Stimulated activated CD8-positive, alpha-beta memory T cell treated with anti-CD3 and anti-CD28 coated beads, Interleukin-12 subunit alpha, Interleukin-12 subunit beta, amount 100 ng/mL, for 4 hours (primary cell): ENCODE data around the gene DCAF8L1.
"Not testable (repeated sequence)": the region's sequence is repeated elsewhere in the genome, so short reads cannot be mapped to it uniquely, and the experiment has no call there.

Experiments used
- DNase-seq: peaks from one replicate; pipeline ENCODE4 v3.0.0-alpha.2; 2020; ENCODE audit warnings: low read depth

The DCAF8L1 gene

DNA sequence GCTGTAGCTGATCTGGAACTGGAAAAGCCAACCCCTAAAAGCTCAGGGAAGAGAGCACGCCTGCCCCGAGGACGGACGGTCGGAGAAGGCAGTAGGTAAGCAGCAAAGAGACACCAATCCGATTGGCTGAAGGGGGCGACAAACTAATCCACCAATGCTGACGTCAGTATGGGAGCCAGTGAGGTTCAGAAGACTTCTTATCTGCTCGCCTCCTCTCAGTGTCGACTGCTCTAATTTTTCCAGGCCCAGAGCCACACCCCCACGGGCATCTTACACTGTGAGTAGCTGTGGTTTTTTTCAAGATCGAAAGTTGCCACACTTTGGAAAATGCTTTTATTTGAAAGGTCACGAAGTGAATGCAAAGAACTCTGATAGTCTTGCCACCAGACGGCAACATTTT lies at the start of gene DCAF8L1:
Gene DCAF8L1 (minus strand): TSS at position 101 of the 400 bp plus-strand sequence. CDS start 115 bp downstream, outside the sequence.
- no peak for DNase-seq

DNA sequence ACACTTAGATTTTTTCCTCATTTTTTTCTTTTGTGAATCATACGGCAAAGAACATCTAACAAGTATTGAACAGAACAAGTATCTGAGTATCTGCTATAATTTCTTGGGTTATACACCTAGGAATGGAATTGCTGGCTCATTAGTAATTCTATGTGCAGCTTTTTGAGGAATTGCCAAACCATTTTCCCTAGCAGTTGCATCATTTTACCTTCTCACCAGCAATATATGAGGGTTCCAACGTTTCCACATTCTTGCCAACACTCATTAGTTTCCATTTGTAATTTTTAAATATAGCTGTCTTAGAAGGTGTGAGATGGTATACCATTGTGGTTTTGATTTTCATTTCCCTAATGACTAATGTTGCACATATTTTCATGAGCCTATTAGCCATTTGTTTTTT lies 41.1 kb upstream of the DCAF8L1 start:
- no peak for DNase-seq

DNA sequence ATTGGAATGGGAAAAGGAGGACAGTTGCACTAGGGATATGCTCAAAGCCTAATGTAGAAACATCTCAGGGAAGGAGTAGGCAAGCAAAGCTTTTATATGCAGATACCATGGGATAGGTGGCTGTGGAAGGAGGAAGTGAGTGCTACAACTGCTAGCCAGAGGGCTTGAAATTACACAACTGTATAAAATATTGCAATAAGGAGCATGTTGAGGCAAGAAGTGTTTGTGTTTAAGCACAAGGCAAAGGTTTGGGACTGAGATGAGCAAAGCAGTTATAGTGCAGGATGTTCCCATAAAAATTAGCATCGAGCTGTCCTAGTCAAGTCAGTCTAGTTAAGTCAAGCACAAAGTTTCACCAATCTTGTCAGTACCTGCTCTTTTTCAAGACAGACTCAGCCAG lies 35.6 kb upstream of the DCAF8L1 start:
- DNase-seq = no peak

DNA sequence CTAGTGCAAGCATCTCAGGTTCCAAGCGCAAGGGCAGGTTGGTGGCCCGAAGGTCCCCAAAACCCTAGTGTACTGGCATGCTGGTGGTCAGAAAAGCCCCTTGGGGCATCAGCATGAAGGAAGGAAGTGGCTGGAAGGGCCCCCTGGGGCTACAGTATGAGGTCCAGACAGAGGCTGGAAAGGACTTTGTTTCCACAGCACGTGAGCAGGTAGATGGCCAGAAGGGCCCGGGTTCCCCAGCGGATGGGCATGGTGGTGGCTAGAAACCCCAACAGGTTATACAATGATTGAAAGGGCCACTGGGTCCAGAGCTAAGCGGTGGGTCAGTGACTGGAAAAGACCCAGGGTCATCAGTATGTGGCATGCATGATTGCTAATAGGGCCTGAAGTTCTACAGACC lies 34.7 kb upstream of the DCAF8L1 start:
- DNase-seq = no peak

DNA sequence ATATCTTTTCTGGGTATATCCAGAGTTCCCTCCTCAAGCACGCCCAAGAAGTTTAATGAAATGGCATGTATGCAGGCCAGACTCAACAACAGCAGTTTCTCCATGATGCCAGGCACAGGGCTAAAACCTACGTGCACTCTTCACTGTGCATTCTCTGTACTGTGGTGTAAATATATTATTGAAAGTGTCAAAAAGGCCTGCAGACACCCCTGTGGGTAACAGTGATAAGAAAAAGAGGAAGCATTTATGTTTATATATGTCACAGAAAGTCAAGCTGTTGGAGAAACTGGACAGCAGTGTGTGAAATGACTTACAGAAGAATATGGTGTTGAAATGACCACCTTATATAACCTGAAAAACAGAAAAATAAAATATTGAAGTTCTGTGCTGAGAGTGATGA lies 29.6 kb upstream of the DCAF8L1 start:
- no peak for DNase-seq

DNA sequence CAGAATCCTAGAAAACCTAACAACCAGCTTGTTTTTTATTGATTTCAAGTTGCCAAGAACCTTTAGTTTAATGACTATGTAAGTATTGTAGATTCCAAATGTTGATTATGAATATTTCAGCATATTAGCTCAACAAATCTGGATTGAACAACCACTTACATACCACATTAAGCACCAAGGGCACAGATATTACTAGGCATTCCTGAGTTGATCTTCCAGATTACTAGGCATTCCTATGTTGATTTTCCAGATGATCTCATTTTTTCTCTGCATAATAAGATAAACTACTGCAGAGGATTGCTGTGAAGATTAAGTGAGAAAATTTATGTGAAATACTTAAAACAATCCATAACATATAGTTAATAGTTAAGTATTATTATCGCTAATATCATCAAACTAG lies 17.4 kb upstream of the DCAF8L1 start:
- DNase-seq = no peak

DNA sequence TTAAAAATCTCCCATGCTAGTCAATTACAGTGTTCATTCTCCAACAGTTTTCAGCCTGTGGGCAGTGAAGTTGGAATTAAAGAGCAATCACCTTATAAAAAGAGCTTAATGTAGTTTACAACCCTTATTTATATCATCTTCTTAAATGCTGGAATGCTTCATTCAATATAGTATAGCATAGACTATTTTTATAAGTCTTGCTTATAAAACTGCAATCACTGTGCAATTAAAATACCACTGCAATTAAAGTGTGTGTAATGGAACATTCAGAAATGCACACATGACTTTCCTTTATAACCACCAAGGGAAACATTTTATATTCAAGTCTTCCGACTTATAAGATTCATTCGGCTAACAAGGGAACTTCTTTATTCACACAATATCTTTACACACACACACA lies 16.4 kb upstream of the DCAF8L1 start:
- no peak for DNase-seq

DNA sequence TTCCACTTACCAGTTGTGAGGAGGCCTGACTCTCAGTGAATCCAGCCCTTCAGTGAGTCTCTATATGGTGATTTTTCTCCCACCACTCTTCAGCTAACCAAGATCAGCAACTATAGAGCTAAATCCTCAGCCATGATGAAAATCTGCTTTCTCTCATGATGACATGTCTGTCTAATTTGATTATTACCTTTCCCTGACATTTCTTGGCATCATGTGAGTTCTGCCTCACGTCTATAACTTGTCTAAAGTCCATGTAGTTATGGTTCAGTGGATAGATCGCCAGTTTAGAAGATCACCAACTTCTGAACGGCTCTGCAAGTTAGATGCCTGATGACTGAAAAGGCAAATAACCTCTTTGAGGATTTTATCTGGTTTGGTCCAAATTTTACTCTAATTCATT lies 14.9 kb upstream of the DCAF8L1 start:
- no peak for DNase-seq

DNA sequence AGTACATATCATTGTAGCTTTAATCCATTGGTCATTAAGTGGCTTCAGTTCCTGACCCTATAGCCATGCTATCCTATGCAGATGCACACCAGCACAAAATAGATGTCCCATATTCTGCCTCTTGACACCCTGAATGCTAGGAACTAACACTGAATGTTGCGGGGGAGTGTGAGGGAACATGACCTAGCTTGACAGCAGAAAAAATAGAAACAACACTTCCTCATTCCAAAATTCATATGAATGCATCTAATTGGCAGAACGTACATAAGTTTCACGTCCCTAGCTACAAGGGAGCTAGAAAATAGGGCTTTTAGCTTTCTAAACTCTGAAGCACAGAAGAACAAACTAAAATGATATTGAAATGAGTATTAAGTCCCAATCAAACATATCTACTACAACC lies 14.4 kb upstream of the DCAF8L1 start:
- no peak for DNase-seq

DNA sequence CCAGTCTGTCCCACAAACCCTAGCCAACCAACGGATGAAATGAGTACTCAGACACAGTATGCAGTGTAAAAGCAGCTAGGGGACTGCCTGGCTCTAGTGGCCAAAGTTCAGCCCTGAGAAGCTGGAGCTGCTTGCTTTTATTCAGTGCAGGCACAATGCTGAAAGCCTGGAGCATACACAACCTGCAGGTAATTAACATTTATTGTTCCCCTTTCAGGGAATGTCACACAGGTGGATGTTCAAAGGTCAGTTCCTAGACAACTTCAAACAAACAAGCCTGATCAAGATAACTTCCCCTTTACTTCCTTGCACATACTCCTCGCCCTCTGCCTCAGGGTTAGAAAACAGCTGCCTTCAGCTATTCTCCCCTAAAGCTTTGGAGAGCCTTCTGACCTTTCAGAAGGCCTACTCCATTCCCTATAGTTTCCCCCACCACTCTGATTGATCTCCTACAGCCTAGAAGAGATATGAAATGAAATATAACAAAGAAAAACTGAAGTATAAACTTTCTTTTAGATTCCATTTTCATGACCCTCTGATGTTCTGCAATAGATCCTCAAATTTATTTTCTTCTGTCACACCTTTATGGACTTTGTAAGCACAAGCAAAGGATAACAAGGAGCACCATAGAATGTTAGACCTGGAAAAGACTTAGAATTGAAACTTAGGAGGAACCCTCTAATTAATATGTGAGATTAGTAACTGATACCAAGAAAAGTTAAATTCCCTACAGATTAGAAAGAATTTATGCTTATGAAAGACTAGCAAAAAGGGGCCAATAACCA lies 6.8 kb upstream of the DCAF8L1 start:
- no peak for DNase-seq

DNA sequence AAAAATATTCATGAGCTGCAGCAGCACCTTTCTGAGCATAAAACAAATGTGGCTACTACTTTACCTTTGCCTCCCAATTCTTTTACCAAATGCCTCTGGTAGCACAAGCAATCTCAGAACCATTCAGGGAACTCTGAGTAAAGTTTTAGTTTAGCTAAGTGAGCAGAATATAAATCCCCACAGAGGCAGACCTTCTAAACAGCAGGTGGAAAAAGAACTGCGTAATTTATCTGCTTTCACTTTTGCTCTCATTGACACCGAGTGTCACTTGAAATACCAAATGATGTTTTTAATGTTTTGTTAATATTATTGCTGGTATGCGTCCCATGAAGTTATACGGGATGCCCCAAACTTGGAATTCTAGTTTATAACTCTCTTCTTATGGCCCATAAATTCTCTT lies 4.3 kb downstream of the DCAF8L1 start:
- DNase-seq = not testable (repeated sequence)

DNA sequence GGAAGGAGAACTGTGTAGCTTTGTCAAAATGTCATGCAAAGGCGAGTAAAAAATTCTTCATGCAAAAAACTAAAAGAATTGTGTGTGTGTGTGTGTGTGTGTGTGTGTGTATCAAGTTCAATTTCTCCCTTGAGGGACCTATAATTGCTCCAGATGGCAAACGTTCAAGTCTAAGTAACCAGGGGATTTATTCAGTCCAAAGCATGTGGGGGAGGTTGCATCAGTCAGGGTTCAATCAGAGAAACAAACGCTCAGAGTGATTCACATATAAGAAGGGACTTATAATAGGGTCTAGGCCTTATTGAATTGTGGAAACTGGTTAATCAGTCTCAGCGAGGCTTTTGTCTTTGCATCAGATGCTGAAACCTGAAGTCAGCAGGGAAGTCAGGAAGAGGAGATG lies 5.0 kb downstream of the DCAF8L1 start:
- no peak for DNase-seq

DNA sequence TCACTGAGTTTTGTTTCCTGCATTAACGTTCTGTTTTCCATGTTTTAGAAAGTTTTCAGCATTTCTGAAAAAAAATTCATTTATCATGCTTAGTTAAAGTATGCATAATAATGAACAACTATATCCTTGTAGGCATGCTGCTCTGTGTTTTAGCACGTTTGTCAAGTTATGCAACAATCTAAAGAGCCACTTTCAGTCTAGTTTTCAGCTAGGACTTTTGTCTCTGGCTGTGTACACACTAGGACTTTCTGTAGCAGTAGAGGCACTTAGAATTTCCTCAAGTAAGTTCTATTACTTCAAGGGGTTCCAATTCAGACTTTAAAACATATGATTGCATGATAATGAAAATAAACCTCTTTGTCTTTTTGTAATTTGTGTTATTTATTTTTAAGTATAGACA lies 12.4 kb downstream of the DCAF8L1 start:
- DNase-seq = no peak

DNA sequence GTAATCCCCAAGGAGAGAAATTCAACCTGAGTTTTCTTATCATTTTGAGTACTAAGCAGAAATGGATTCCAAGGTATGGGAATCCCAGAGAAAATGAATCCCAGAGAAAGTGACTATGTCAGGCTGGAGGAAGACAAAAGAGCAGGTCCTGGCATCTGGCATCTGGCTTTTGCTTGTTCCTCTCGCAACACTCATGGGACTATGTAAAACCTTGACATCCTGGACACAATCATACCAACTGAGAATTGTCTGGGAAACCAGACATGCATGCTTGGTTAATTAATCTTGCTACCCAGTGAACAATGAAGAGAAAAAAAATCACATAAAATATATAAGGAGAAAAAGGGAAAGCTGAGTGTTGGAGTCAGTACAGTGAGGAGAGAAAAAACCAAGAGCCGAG lies 12.9 kb downstream of the DCAF8L1 start:
- DNase-seq = no peak

DNA sequence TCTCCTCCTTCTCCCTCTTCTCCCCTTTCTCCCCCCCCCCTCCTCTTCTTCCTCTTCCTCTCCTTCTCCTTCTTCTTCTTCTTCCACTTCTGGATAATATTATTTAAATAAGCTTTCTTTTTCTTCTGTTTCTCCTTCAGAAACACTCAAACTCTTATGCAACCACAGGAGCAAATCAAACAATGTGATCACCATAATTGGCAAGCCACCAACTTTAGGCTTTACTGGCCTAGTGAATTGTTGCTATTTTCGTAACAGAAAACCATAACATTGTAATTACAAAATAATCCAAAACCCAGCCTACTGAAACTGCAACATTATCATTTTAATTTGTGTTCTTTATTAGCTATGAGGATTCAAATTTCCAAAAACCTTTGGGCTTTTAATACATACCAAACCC lies 14.3 kb downstream of the DCAF8L1 start:
- no peak for DNase-seq

DNA sequence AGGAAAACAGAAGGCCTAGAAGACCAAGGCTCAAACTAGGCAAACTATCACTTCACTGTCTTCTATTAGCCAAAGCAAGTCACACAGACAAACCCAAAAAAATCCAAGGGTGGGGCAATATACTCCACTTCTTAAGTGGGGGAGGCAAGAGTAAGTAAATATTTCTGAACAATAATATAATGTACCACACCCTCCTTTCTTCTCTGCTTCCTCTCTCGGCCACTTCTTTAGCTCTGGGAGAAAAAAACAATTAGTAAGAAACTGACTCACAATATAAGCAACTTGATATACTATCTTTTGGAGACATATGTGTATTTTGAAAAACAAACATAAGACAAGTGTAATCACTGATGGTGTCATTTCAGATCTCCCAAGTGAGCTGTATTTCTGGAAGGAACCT lies 14.8 kb downstream of the DCAF8L1 start:
- DNase-seq = no peak

DNA sequence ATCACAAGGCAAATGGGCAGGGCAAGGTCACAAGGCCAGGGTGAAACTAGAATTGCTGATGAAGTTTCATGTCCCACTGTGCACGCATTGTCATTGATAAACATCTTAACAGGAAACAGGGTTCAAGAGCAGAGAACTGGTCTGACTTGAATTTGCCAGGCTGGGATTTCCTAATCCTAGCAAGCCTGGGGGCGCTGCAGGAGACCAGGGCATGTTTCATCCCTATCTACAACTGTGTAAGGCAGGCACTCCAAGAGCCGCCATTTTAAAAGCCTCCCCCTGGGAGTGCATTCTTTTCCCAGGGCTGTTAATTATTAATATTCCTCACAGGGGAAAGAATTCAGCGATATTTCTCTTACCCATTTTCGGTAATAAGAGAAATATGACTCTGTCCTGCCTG lies 15.9 kb downstream of the DCAF8L1 start:
- DNase-seq = not testable (repeated sequence)

DNA sequence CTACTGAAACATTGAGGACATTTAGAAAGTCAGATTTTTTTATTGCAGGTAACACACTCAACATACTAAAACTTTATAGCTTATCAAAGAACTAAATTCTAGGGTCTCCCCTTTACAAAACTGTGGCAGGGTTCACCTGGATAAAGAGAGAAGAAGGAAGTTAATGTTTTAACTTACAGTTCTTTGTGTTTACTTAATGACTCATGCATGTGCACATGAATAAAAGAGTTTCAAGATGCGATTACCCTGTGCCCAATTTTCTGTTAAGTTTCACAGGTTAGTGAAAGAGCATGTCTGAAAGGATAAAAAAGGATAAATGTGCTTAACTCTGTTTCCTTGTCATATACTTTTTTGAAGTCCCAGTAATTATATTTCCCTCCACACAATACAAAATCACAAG lies 16.8 kb downstream of the DCAF8L1 start:
- no peak for DNase-seq

DNA sequence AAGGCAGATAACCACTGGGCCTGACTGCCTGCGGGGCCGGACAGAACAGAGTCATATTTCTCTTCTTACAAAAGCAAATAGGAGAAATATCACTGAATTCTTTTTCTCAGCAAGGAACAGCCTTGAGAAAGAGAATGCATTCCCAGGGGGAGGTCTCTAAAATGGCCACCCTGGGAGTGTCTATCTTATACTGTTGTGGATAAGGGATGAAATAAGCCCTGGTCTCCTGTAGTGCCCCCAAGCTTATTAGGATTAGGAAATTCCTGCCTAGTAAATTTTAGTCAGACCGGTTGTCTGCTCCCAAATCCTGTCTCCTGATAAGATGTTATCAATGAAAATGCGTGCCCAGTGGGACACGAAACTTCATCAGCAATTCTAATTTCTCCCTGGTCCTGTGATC lies 20.8 kb downstream of the DCAF8L1 start:
- not testable (repeated sequence) for DNase-seq

DNA sequence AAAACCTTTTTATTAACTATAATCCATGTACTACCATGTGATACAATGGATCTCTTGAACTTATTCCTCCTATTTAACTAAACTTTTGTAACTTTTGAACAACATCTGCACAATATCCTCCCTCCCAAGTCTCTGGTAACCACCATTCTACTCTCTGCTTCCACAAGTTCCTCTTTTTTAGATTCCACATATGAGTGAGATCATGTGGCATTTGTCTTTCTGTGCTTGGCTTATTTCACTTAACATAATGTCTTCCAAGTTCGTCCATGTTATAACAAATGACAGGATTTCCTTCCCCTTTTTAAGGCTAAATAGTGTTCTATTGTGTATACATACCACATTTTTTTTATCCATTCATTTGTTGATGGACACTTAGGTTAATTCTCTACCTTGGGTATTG lies 28.1 kb downstream of the DCAF8L1 start:
- no peak for DNase-seq

DNA sequence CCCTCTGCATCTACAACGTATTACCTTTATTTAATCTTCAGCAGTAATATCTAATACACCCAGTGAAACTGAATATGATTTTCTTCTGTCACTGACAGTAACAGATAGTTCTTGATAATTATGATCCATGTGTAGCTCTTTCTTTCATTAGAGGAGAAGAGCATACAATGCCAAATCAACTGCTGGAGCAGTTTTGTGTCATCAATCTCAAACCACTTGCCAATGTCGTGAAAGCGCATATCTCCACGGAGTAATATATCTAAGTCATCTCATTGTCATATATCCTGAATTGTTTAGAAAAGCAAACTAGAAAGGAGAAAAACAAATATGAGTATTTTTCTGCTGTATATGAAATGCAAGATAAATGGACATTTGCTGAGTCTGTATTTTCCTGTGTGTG lies 47.9 kb downstream of the DCAF8L1 start:
- no peak for DNase-seq
